ENCODE measurements around the gene IGSF9B. TPM values are rescaled to one million over a fixed set of nuclear protein-coding genes. Genes with fewer than 3 reads are reported as not detected.
A peak's percentile ranks its signal among the peaks of the same experiment; 100 is the strongest.

Gene IGSF9B
- total RNA-seq, 1 donor from 2014 or later: 5.5 TPM

DNA sequence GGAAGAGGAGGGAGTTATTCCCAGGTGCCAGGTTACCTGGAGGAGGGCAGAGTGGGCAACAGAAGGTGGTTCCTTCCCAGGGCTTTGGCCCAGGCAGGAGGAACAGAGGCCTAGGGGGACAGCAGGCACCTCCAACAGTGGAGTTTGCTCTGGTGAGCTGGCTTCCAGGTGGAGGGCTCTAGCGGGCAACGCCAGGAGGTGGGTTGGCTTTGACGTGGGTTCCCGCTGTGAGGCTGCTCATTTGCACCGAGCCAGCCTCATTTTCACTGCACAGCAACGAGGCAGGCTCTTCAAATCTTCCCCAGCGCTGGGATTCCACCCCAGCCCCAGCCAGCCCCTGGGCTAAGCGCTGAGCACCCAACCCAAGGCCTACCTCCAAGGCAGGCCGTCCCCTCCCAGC lies 8.1 kb downstream of the IGSF9B start:
- no peak for DNase-seq
- no peak for TF ChIP-seq CTCF (IDR thresholded peaks at IDR 0.05)
- ATAC-seq: no peak
- H3K4me3 ChIP-seq: no peak overlapping the region
- no peak overlapping the region for H3K27ac ChIP-seq
- intact Hi-C loops (cut with DNase I): no loop called here
- H3K36me3 ChIP-seq: no peaks in the 10 kb centered on the region
- H3K27me3 ChIP-seq (ENCODE audit: low read depth): peaks cover 46% of the 10 kb centered on the region
- peaks cover 19% of the 10 kb centered on the region for H3K4me1 ChIP-seq
- no peaks in the 10 kb centered on the region for H3K9me3 ChIP-seq

GRCh38 chr11:133947321-133947756 lies 9.4 kb downstream of the IGSF9B start:
- Histone ChIP-seq H3K27me3 (ENCODE audit: low read depth) (peaks cover 44% of the 10 kb centered on the region), H3K4me1 (peaks cover 19% of the 10 kb centered on the region), H3K27ac (no peak overlapping the region), H3K4me3 (no peak overlapping the region), H3K36me3 (no peaks in the 10 kb centered on the region), H3K9me3 (no peaks in the 10 kb centered on the region)
- ATAC-seq (peak; percentile 51 to 52), DNase-seq (no peak)
- TF ChIP-seq CTCF (IDR thresholded peaks at IDR 0.05): peak; percentile 13
- intact Hi-C loops (cut with DNase I): no loop called here

- DNase-seq (no peak), ATAC-seq (peak; percentile 15 to 31)
- Histone ChIP-seq H3K27me3 (ENCODE audit: low read depth) (peaks cover 39% of the 10 kb centered on the region), H3K9me3 (no peaks in the 10 kb centered on the region), H3K4me1 (peaks cover 19% of the 10 kb centered on the region), H3K4me3 (peak overlapping the region; percentile 6), H3K27ac (no peak overlapping the region), H3K36me3 (no peaks in the 10 kb centered on the region)
- TF ChIP-seq CTCF (IDR thresholded peaks at IDR 0.05): no peak
- intact Hi-C loops (cut with DNase I): no loop called here
Measured at GRCh38 chr11:133946541-133947318, 10.0 kb downstream of the IGSF9B start.

GRCh38 chr11:133946051-133946450 lies 10.7 kb downstream of the IGSF9B start:
- Histone ChIP-seq H3K27ac (no peak overlapping the region), H3K4me1 (peaks cover 19% of the 10 kb centered on the region), H3K27me3 (ENCODE audit: low read depth) (peaks cover 33% of the 10 kb centered on the region), H3K9me3 (no peaks in the 10 kb centered on the region), H3K4me3 (no peak overlapping the region), H3K36me3 (no peaks in the 10 kb centered on the region)
- TF ChIP-seq CTCF (IDR thresholded peaks at IDR 0.05): no peak
- intact Hi-C loops (cut with DNase I): no loop called here
- ATAC-seq: no peak
- no peak for DNase-seq

- Histone ChIP-seq H3K27me3 (ENCODE audit: low read depth) (peaks cover 27% of the 10 kb centered on the region), H3K4me3 (peak overlapping the region; percentile 14), H3K9me3 (no peaks in the 10 kb centered on the region), H3K36me3 (no peaks in the 10 kb centered on the region), H3K27ac (no peak overlapping the region), H3K4me1 (peaks cover 19% of the 10 kb centered on the region)
- intact Hi-C loops (cut with DNase I): no loop called here
- no peak for TF ChIP-seq CTCF (IDR thresholded peaks at IDR 0.05)
- no peak for DNase-seq
- peak; percentile 26 to 38 for ATAC-seq
Measured at GRCh38 chr11:133945087-133945974, 11.4 kb downstream of the IGSF9B start.

Data from lower lobe of right lung (tissue), 2 donors.